SK-N-SH (cell line): ENCODE results near the gene MAGI2.

ENCODE experiments used
- GABPA ChIP-seq: IDR thresholded peaks from 2 replicates; pipeline ENCODE4 v1.4.0; 2012; ENCODE audit warnings: low read depth, mild to moderate bottlenecking
- MXI1 ChIP-seq: IDR thresholded peaks from 2 replicates; pipeline ENCODE4 v1.6.1; 2012; ENCODE audit warnings: mild to moderate bottlenecking, low read depth, low read length, improper control_type of control experiment
- POLR2AphosphoS5 ChIP-seq: IDR thresholded peaks from 2 replicates; pipeline ENCODE4 v1.6.1; 2012; ENCODE audit warnings: low read depth, low read length
- RFX5 ChIP-seq: IDR thresholded peaks from 2 replicates; pipeline ENCODE4 v1.6.1; 2012; ENCODE audit warnings: mild to moderate bottlenecking, improper control_type of control experiment, low read length
- TCF12 ChIP-seq: IDR thresholded peaks from 2 replicates; pipeline ENCODE4 v1.4.0; 2012
- TEAD4 ChIP-seq: IDR thresholded peaks from 2 replicates; pipeline ENCODE4 v1.4.0; 2012; ENCODE audit warnings: mild to moderate bottlenecking, borderline replicate concordance; ENCODE audit not compliant: insufficient read depth
- YY1 ChIP-seq: IDR thresholded peaks from 2 replicates; pipeline ENCODE4 v1.4.0; 2012; ENCODE audit warnings: low read depth, mild to moderate bottlenecking
- TF ChIP-seq, protein P1 (sequence below): IDR thresholded peaks from 2 replicates; pipeline ENCODE4 v1.6.1; 2012; ENCODE audit warnings: mild to moderate bottlenecking, low read depth, low read length, moderate library complexity

- TF ChIP-seq TCF12 (no peak), POLR2AphosphoS5 (no peak), TEAD4 (no peak), GABPA (no peak), YY1 (no peak), RFX5 (no peak), MXI1 (no peak)
- TF ChIP-seq, protein P1, sequence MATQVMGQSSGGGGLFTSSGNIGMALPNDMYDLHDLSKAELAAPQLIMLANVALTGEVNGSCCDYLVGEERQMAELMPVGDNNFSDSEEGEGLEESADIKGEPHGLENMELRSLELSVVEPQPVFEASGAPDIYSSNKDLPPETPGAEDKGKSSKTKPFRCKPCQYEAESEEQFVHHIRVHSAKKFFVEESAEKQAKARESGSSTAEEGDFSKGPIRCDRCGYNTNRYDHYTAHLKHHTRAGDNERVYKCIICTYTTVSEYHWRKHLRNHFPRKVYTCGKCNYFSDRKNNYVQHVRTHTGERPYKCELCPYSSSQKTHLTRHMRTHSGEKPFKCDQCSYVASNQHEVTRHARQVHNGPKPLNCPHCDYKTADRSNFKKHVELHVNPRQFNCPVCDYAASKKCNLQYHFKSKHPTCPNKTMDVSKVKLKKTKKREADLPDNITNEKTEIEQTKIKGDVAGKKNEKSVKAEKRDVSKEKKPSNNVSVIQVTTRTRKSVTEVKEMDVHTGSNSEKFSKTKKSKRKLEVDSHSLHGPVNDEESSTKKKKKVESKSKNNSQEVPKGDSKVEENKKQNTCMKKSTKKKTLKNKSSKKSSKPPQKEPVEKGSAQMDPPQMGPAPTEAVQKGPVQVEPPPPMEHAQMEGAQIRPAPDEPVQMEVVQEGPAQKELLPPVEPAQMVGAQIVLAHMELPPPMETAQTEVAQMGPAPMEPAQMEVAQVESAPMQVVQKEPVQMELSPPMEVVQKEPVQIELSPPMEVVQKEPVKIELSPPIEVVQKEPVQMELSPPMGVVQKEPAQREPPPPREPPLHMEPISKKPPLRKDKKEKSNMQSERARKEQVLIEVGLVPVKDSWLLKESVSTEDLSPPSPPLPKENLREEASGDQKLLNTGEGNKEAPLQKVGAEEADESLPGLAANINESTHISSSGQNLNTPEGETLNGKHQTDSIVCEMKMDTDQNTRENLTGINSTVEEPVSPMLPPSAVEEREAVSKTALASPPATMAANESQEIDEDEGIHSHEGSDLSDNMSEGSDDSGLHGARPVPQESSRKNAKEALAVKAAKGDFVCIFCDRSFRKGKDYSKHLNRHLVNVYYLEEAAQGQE: no peak
Observed at GRCh38 chr7:79064187-79064823, 389.2 kb downstream of the MAGI2 start.
